ENCODE results near the gene PDLIM3. TPM values are rescaled to one million over a fixed set of nuclear protein-coding genes. Genes with fewer than 3 reads are reported as not detected.

PDLIM3 gene
- total and polyA plus RNA-seq, 2 of the 4 experiments (the other 2 are of a cell fraction), result 6.4 to 11.7 TPM

GRCh38 chr4:185546335-185546734, 11.0 kb upstream of the PDLIM3 start:
- ChIA-PET CTCF (no interaction called here), POLR2A (ENCODE audit: unreplicated experiment) (no interaction called here)
- Histone ChIP-seq H4K20me1 (ENCODE audit: insufficient read depth, low read length) (no peaks in the 10 kb centered on the region), H3K9ac (ENCODE audit: low read depth, low read length) (no peak overlapping the region), H4K8ac (ENCODE audit: low read depth in 2 of 2, low read length in 2 of 2) (no peak overlapping the region), H3K4me3 (ENCODE audit: insufficient read depth, low read depth, low read length) (no peak overlapping the region), H2AK5ac (ENCODE audit: low read depth, low read length) (no peak overlapping the region), H3K23ac (ENCODE audit: low read depth, low read length) (no peak overlapping the region), H3K4ac (ENCODE audit: low read depth, low read length) (no peak overlapping the region), H3K9me1 (ENCODE audit: insufficient read depth, low read length) (no peaks in the 10 kb centered on the region), H3K14ac (replicated peaks; ENCODE audit: low read depth, low read length) (no peak overlapping the region), H3K27me3 (ENCODE audit: control insufficient read depth, insufficient read depth, low read length) (peaks cover 4% of the 10 kb centered on the region), H3K27ac (ENCODE audit: insufficient read depth, low read length) (no peak overlapping the region), H3K56ac (ENCODE audit: extremely low read depth, insufficient read depth, low read length) (no peak overlapping the region), H3K9me3 (ENCODE audit: control insufficient read depth, insufficient read depth, low read length) (no peaks in the 10 kb centered on the region), H2BK20ac (ENCODE audit: low read depth, low read length) (no peak overlapping the region), H2AK9ac (replicated peaks; ENCODE audit: low read depth, low read length, poor library complexity) (no peak overlapping the region), H3K4me2 (ENCODE audit: low read depth, low read length) (no peak overlapping the region), H2BK5ac (ENCODE audit: low read depth, low read length, poor library complexity, severe bottlenecking) (no peak overlapping the region), H2AFZ (replicated peaks; ENCODE audit: low read length, poor library complexity) (no peak overlapping the region), H3K36me3 (ENCODE audit: control insufficient read depth, insufficient read depth, low read length) (no peaks in the 10 kb centered on the region), H4K91ac (ENCODE audit: insufficient read depth, low read depth, low read length) (no peak overlapping the region), H2BK120ac (ENCODE audit: low read depth, low read length) (no peak overlapping the region), H3K18ac (ENCODE audit: low read depth, low read length) (no peak overlapping the region), H4K5ac (ENCODE audit: low read depth, low read length) (no peak overlapping the region), H2BK15ac (ENCODE audit: low read depth, low read length) (no peak overlapping the region), H3K79me1 (ENCODE audit: low read depth in 1 of 2, low read length in 2 of 2) (no peaks in the 10 kb centered on the region), H3K4me1 (ENCODE audit: control insufficient read depth, insufficient read depth, low read length) (no peaks in the 10 kb centered on the region)
- TF ChIP-seq, protein P1, sequence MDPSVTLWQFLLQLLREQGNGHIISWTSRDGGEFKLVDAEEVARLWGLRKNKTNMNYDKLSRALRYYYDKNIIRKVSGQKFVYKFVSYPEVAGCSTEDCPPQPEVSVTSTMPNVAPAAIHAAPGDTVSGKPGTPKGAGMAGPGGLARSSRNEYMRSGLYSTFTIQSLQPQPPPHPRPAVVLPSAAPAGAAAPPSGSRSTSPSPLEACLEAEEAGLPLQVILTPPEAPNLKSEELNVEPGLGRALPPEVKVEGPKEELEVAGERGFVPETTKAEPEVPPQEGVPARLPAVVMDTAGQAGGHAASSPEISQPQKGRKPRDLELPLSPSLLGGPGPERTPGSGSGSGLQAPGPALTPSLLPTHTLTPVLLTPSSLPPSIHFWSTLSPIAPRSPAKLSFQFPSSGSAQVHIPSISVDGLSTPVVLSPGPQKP (IDR thresholded peaks at IDR 0.05; ENCODE audit: borderline replicate concordance, low read depth, low read length), result no peak
- no peak for TF ChIP-seq MAZ (IDR thresholded peaks at IDR 0.05; ENCODE audit: borderline replicate concordance, low read depth, low read length)
- no peak for TF ChIP-seq MAFK (IDR thresholded peaks at IDR 0.05; ENCODE audit: low read depth, low read length)
- no peak for TF ChIP-seq POLR2A (IDR thresholded peaks at IDR 0.05; ENCODE audit: low read depth, low read length)
- no peak for TF ChIP-seq NFE2L2 (IDR thresholded peaks at IDR 0.05; ENCODE audit: low read depth, low read length)
- TF ChIP-seq, protein P2, sequence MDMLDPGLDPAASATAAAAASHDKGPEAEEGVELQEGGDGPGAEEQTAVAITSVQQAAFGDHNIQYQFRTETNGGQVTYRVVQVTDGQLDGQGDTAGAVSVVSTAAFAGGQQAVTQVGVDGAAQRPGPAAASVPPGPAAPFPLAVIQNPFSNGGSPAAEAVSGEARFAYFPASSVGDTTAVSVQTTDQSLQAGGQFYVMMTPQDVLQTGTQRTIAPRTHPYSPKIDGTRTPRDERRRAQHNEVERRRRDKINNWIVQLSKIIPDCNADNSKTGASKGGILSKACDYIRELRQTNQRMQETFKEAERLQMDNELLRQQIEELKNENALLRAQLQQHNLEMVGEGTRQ (IDR thresholded peaks at IDR 0.05; ENCODE audit: low read depth, low read length), result no peak
- TF ChIP-seq RFX5 (IDR thresholded peaks at IDR 0.05; ENCODE audit: low read depth, low read length), result no peak
- TF ChIP-seq, protein P3, sequence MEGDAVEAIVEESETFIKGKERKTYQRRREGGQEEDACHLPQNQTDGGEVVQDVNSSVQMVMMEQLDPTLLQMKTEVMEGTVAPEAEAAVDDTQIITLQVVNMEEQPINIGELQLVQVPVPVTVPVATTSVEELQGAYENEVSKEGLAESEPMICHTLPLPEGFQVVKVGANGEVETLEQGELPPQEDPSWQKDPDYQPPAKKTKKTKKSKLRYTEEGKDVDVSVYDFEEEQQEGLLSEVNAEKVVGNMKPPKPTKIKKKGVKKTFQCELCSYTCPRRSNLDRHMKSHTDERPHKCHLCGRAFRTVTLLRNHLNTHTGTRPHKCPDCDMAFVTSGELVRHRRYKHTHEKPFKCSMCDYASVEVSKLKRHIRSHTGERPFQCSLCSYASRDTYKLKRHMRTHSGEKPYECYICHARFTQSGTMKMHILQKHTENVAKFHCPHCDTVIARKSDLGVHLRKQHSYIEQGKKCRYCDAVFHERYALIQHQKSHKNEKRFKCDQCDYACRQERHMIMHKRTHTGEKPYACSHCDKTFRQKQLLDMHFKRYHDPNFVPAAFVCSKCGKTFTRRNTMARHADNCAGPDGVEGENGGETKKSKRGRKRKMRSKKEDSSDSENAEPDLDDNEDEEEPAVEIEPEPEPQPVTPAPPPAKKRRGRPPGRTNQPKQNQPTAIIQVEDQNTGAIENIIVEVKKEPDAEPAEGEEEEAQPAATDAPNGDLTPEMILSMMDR (conservative IDR thresholded peaks at IDR 0.05; ENCODE audit: low read depth, low read length), result no peak
- TF ChIP-seq FOS (IDR thresholded peaks at IDR 0.05; ENCODE audit: low read depth, low read length), result no peak
- TF ChIP-seq CHD1 (IDR thresholded peaks at IDR 0.05; ENCODE audit: low read depth, low read length), result no peak
- TF ChIP-seq SMC3 (IDR thresholded peaks at IDR 0.05; ENCODE audit: low read depth, low read length), result no peak
- no peak for TF ChIP-seq CEBPB (IDR thresholded peaks at IDR 0.05; ENCODE audit: low read depth, low read length)
- TF ChIP-seq RAD21 (IDR thresholded peaks at IDR 0.05; ENCODE audit: low read length), result no peak
- TF ChIP-seq MXI1 (IDR thresholded peaks at IDR 0.05; ENCODE audit: borderline replicate concordance, low read depth, low read length), result no peak
- no peak for TF ChIP-seq BHLHE40 (IDR thresholded peaks at IDR 0.05; ENCODE audit: low read depth, low read length)
- no peak for TF ChIP-seq RCOR1 (IDR thresholded peaks at IDR 0.05; ENCODE audit: insufficient replicate concordance, low read length)
- BruUV-seq (replicated peaks), result no TSS peak
- intact Hi-C loops (cut with micrococcal nuclease), result no loop called here
- DNase-seq, result no peak
- ATAC-seq (ENCODE audit: low read depth), result no peak
- dilution Hi-C loops (cut with HindIII; ENCODE audit: low sequenced_read_pairs, unreplicated experiment), result no loop called here
- 86% methylated on average over 1 of the region's 6 CpGs; no CpG with 5 or more reads in 1 of the 2 experiments for WGBS, 2 experiments (ENCODE audit: extremely low coverage in 2 of 2, insufficient read length in 1 of 2)
- in situ Hi-C loops (cut with MboI; ENCODE audit: low sequenced_read_pairs), result no loop called here

Data from IMR-90 (cell line).